Stimulated activated CD4-positive, alpha-beta T cell treated with anti-CD3 and anti-CD28 coated beads, Interleukin-4, amount 100 ng/mL, for 4 hours (primary cell): Measurements from ENCODE around the gene RFLNA.

Source experiments
- DNase-seq, 2 experiments: peaks; one replicate each; pipeline ENCODE4 v3.0.0-alpha.2; 2020

RFLNA gene

DNA sequence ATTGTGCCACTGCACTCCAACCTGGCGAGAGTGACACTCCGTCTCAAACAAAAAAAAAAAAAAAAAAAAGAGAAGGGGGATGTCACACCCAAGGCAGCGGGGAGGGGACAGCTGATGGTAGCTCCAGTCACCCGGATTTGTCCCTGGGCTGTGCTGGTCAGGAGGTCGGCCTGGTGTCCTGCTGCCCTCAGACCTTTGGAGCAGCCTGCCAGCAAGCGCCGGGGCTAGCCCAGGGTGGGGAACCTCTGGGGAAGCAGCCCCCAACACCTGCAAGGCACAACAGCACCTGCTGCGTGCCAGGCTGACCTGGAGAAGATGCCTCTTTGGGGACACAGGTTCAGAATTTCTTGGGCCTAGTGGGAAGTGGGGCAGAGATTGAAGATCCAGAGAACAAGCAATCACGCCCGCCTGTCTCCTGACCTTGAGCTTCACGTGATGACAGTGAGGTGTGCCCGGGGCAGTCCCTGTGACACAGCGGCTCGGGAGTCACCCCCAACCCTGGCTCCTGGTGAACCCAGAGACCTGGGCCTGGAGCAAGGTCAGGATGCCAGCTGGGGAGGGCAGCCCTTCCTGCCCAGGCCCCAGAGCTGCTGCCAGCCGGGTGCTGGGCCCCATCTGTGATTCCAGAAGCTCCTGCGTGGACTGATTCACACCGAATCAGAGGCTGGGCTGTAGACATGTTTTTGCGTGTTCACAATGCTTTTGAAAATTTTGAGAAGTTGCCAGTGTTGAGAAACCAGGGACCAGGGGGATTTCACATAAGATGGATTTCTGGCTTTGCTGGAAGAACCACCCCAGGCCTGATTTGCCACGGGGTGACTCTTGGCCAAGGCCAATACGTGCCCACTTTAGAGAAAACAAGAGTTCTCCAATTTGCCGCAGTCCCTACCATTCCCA is 66.4 kb downstream of the RFLNA start:
- DNase-seq: no peak

DNA sequence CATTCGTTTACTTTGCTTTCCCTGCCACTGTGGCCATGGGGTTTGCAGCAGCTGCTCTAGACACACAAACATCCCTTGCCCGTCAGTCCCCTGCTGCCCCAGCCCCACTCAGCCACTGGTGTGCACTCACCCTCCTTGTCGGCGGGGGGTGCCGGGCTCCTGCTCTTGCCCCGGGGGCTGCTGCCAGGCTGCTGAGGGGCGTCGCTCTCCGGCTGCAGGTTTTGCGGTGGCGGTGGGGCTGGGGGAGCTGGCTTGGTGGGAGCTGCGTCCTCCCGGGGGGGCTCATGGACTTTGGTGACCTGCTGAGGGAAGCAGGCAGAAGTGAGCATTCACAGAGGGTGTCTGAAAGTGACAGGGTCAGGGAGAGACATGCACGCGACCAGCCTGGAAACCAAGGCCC is 67.1 kb downstream of the RFLNA start:
- no peak for DNase-seq

DNA sequence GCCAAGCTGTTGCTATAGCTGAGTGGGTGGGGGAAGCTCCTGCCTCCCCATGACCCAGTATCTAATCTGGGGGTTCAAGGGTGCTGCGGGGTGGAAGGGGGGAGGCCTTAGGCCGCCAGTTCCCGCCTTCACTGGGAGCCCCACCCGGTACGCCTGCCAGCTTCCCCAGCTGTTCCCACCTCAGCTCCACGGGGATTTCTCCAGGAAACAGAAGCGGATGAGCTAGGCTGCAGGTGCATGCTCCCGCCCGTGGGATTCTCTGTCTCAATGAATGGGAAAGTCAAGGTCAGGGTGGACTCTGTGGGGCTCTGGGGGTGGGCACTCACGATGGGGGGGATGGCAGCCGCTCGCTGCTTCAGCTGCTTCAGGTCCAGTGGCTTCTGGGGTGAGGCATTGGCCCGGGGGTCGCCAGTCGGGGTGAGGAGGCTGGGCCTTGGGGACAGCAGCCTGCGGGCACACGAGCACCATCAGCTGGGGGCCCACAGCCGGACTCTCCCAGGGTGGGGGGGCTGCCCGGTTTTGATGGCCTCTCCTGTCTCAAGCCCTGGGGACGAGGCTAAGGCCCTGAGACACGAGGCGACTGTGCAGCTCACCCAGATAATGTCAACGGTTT is 68.6 kb downstream of the RFLNA start:
- no peak for DNase-seq

DNA sequence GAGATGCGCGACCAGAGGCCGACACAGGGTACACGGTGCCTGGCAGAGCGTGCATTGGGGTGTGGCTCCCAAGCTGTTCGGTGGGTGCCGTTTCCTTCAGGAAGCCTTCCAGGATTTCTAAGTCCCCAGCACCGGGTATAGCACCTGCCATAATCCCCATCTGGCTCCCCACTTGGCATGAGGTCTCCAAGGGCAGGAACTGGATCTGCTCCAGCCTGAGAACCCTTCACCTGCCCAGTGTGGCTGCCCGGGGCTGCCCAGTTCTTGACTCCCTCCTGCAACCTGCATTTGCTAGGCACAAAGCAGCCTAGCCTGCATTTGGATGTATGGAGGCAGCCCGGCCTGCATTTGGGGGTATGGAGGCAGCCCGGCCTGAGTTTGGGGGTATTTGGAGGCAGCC is 69.7 kb downstream of the RFLNA start:
- DNase-seq: no peak
